GM23338 (cell line): Measurements from ENCODE around the gene WDR33. TPM values are rescaled to one million over a fixed set of nuclear protein-coding genes. Genes with fewer than 3 reads are reported as not detected.

Experiments used
- ATAC-seq: fragments of 200-7000 bp; cut with Tn5 transposase; 3 replicates; pipeline ENCODE4 v1.9.1; 2020
- DNase-seq: peaks from one replicate; pipeline ENCODE4 v3.0.0-alpha.2; 2015; ENCODE audit warnings: low spot score
- H2AFZ ChIP-seq: fragments of 200-600 bp; sonication (generic); 2 replicates; pipeline ENCODE4 v1.8.0; 2016; ENCODE audit warnings: antibody characterized with exemption, mild to moderate bottlenecking, moderate library complexity
- H3F3A ChIP-seq: fragments of 200-600 bp; sonication (generic); replicated peaks from 2 replicates; pipeline ENCODE4 v1.8.0; 2017; ENCODE audit warnings: antibody characterized with exemption, mixed run types, low read depth
- H3K27ac ChIP-seq: fragments of 200-600 bp; sonication (generic); 2 replicates; pipeline ENCODE4 v1.6.1; 2016; ENCODE audit warnings: low read depth
- H3K27me3 ChIP-seq: fragments of 200-600 bp; sonication (generic); 2 replicates; pipeline ENCODE4 v1.8.0; 2016; ENCODE audit warnings: mild to moderate bottlenecking, mixed run types, moderate library complexity; ENCODE audit not compliant: insufficient read depth
- H3K36me3 ChIP-seq: fragments of 200-600 bp; sonication (generic); 2 replicates; pipeline ENCODE4 v1.8.0; 2016; ENCODE audit warnings: mild to moderate bottlenecking; ENCODE audit not compliant: insufficient read depth
- H3K4me1 ChIP-seq: fragments of 200-600 bp; sonication (generic); 2 replicates; pipeline ENCODE4 v1.8.0; 2016; ENCODE audit warnings: mild to moderate bottlenecking, moderate library complexity; ENCODE audit not compliant: insufficient read depth
- H3K4me2 ChIP-seq: fragments of 200-600 bp; sonication (generic); 2 replicates; pipeline ENCODE4 v1.7.1; 2017; ENCODE audit warnings: mixed run types
- H3K4me3 ChIP-seq: fragments of 200-600 bp; sonication (generic); 2 replicates; pipeline ENCODE4 v1.6.1; 2016; ENCODE audit warnings: mixed run types
- H3K79me2 ChIP-seq: fragments of 200-600 bp; sonication (generic); replicated peaks from 2 replicates; pipeline ENCODE4 v1.8.0; 2017; ENCODE audit warnings: mild to moderate bottlenecking; ENCODE audit not compliant: insufficient read depth
- H3K9me2 ChIP-seq: fragments of 200-600 bp; sonication (generic); 2 replicates; pipeline ENCODE4 v1.8.0; 2017; ENCODE audit not compliant: insufficient read depth
- H4K20me1 ChIP-seq: fragments of 200-600 bp; sonication (generic); replicated peaks from 2 replicates; pipeline ENCODE4 v1.8.0; 2017; ENCODE audit warnings: mild to moderate bottlenecking; ENCODE audit not compliant: insufficient read depth
- H3K27ac Mint-ChIP-seq: 2 replicates; pipeline ENCODE4 v1.8.0; 2020; ENCODE audit warnings: inconsistent platforms, mild to moderate bottlenecking, moderate library complexity, mixed read lengths
- H3K27me3 Mint-ChIP-seq: 3 replicates; pipeline ENCODE4 v1.8.0; 2022; ENCODE audit warnings: low read depth, mild to moderate bottlenecking, moderate library complexity, mixed read lengths, inconsistent platforms; ENCODE audit not compliant: insufficient read depth, poor library complexity
- H3K36me3 Mint-ChIP-seq: 3 replicates; pipeline ENCODE4 v1.8.0; 2021; ENCODE audit warnings: low read depth, mild to moderate bottlenecking, inconsistent platforms, moderate library complexity, mixed read lengths
- H3K4me1 Mint-ChIP-seq: 3 replicates; pipeline ENCODE4 v1.8.0; 2020; ENCODE audit warnings: mild to moderate bottlenecking, inconsistent platforms, mixed read lengths
- H3K4me3 Mint-ChIP-seq: 3 replicates; pipeline ENCODE4 v1.8.0; 2021; ENCODE audit warnings: moderate library complexity, mild to moderate bottlenecking, inconsistent platforms, mixed read lengths
- H3K9me3 Mint-ChIP-seq: 3 replicates; pipeline ENCODE4 v1.8.0; 2020; ENCODE audit warnings: moderate library complexity, mild to moderate bottlenecking, inconsistent platforms, mixed read lengths
- CREB1 ChIP-seq: fragments of 250-450 bp; sonication (Bioruptor Pico); IDR thresholded peaks from 2 replicates; pipeline ENCODE4 v1.5.0; 2020; ENCODE audit warnings: low read depth, mild to moderate bottlenecking, moderate library complexity
- ETS1 ChIP-seq: IDR thresholded peaks from 2 replicates; pipeline ENCODE4 v1.6.1; 2016; ENCODE audit warnings: antibody characterized with exemption
- EZH2 ChIP-seq: fragments of 200-600 bp; sonication (generic); IDR thresholded peaks from one replicate; pipeline ENCODE4 v1.8.0; 2017; ENCODE audit warnings: antibody characterized with exemption, mild to moderate bottlenecking, low read depth; ENCODE audit not compliant: unreplicated experiment
- EZH2phosphoT487 ChIP-seq: fragments of 200-600 bp; sonication (generic); IDR thresholded peaks from one replicate; pipeline ENCODE4 v1.8.1; 2018; ENCODE audit warnings: antibody characterized with exemption; ENCODE audit not compliant: unreplicated experiment
- JUNB ChIP-seq: IDR thresholded peaks from one replicate; pipeline ENCODE4 v1.6.1; 2016; ENCODE audit warnings: antibody characterized with exemption; ENCODE audit not compliant: unreplicated experiment
- NANOG ChIP-seq: IDR thresholded peaks from 2 replicates; pipeline ENCODE4 v1.6.1; 2016; ENCODE audit warnings: antibody characterized with exemption, borderline replicate concordance
- POLR2AphosphoS5 ChIP-seq: IDR thresholded peaks from 2 replicates; pipeline ENCODE4 v1.6.1; 2016; ENCODE audit warnings: antibody characterized with exemption, low read depth
- REST ChIP-seq: IDR thresholded peaks from one replicate; pipeline ENCODE4 v1.6.1; 2018; ENCODE audit warnings: antibody characterized with exemption; ENCODE audit not compliant: unreplicated experiment
- STAT1 ChIP-seq: IDR thresholded peaks from one replicate; pipeline ENCODE4 v1.6.1; 2016; ENCODE audit warnings: antibody characterized with exemption; ENCODE audit not compliant: unreplicated experiment
- ZNF114 ChIP-seq: fragments of 250-450 bp; sonication (Bioruptor Pico); IDR thresholded peaks from 2 replicates; pipeline ENCODE4 v1.5.0; 2020; ENCODE audit warnings: mild to moderate bottlenecking, moderate library complexity
- ZNF331 ChIP-seq: fragments of 250-450 bp; sonication (Bioruptor Pico); IDR thresholded peaks from 2 replicates; pipeline ENCODE4 v1.5.0; 2020; ENCODE audit warnings: low read depth, mild to moderate bottlenecking, moderate library complexity
- ZNF462 ChIP-seq: fragments of 250-450 bp; sonication (Bioruptor Pico); IDR thresholded peaks from 2 replicates; pipeline ENCODE4 v1.5.0; 2020; ENCODE audit warnings: mild to moderate bottlenecking, moderate library complexity
- polyA plus RNA-seq: library from polyadenylated mRNA; unstranded; fragments of >200 nt; fragmentation: Nextera tagmentation; extraction: Ambion mirVana; gene quantifications from 2 replicates; pipeline ENCODE4 v1.2.1, GENCODE V29; 2016
- total RNA-seq: library from RNA; depleted of rRNA; stranded (reverse); fragments of >200 nt; shearing (Covaris generic); gene quantifications from 2 replicates; pipeline ENCODE4 v1.2.3, GENCODE V29; 2014

WDR33 gene
- total and polyA plus RNA-seq, 2 experiments from 2014 or later: 37.2 to 54.7 TPM

- Histone ChIP-seq H3K4me2 (no peak overlapping the region), H4K20me1 (peaks cover 46% of the 10 kb centered on the region), H3K27me3 (no peaks in the 10 kb centered on the region), H2AFZ (no peak overlapping the region), H3K79me2 (peaks cover 71% of the 10 kb centered on the region), H3K4me3 (no peak overlapping the region), H3K36me3 (peaks cover 3% of the 10 kb centered on the region; the same call in 1 of the 2 replicates), H3K9me2 (no peaks in the 10 kb centered on the region), H3F3A (no peaks in the 10 kb centered on the region), H3K27ac (no peak overlapping the region), H3K4me1 (no peaks in the 10 kb centered on the region)
- no peak for DNase-seq
- no peaks in the 10 kb centered on the region for H3K4me1 Mint-ChIP-seq
- peaks cover 23% of the 10 kb centered on the region for H3K36me3 Mint-ChIP-seq
- H3K27ac Mint-ChIP-seq: no peak overlapping the region
- H3K27me3 Mint-ChIP-seq: peaks cover 3% of the 10 kb centered on the region
- TF ChIP-seq NANOG (no peak), ZNF462 (CRISPR knock-in tag) (no peak), STAT1 (no peak), EZH2phosphoT487 (no peak), REST (no peak), ZNF331 (CRISPR knock-in tag) (no peak), EZH2 (no peak), ZNF114 (CRISPR knock-in tag) (no peak), JUNB (no peak), ETS1 (no peak), CREB1 (CRISPR knock-in tag) (no peak), POLR2AphosphoS5 (no peak)
- H3K9me3 Mint-ChIP-seq: peaks cover 4% of the 10 kb centered on the region; the same call in 2 of the 3 replicates
- ATAC-seq: no peak
- no peak overlapping the region for H3K4me3 Mint-ChIP-seq
Measured at GRCh38 chr2:127784965-127785518, 25.9 kb downstream of the WDR33 start.
